ENCODE data around the gene ACAA2. TPM values are rescaled to one million over a fixed set of nuclear protein-coding genes. Genes with fewer than 3 reads are reported as not detected.

ACAA2 gene
- total RNA-seq, 1 experiment from 2014 or later: 18.2 TPM

- intact Hi-C loops (cut with micrococcal nuclease): no loop called here
- Histone ChIP-seq H3K9me2 (ENCODE audit: insufficient read depth) (no peaks in the 10 kb centered on the region), H4K20me1 (ENCODE audit: insufficient read depth) (no peaks in the 10 kb centered on the region), H3K4me2 (ENCODE audit: low read length) (no peak overlapping the region), H3K79me2 (ENCODE audit: insufficient read depth, low read length) (no peaks in the 10 kb centered on the region), H3K36me3 (ENCODE audit: control insufficient read depth in 1 of 2, insufficient read depth in 2 of 2, low read length in 2 of 2) (no peaks in the 10 kb centered on the region), H3K4me1 (ENCODE audit: control insufficient read depth in 1 of 2, insufficient read depth in 2 of 2, low read length in 2 of 2) (no peaks in the 10 kb centered on the region), H3K4me3 (replicated peaks in 1 of 2; ENCODE audit: low read depth in 1 of 2, low read length in 2 of 2) (no peak overlapping the region), H3K27me3 (ENCODE audit: insufficient read depth, low read length) (no peaks in the 10 kb centered on the region), H3K27ac (ENCODE audit: low read depth, low read length) (no peak overlapping the region), H3K9me3 (ENCODE audit: control insufficient read depth in 1 of 2, insufficient read depth in 1 of 2, low read depth in 1 of 2, low read length in 2 of 2) (no peaks in the 10 kb centered on the region), H2AFZ (ENCODE audit: low read depth, low read length, poor library complexity, severe bottlenecking) (no peak overlapping the region), H3K9ac (ENCODE audit: low read length) (no peak overlapping the region)
- no TSS peak for BruUV-seq (replicated peaks)
- ChIA-PET CTCF (interaction anchor here (1.4 to 1.7 kb wide), 4 partner anchors 7 to 12 kb away, joined by 3 to 5 read pairs (median 3); no protein-coding TSS in a partner anchor), RAD21 (ENCODE audit: low non-redundant PET in 1 of 2, low total read pairs in 2 of 2, uncharacterized antibody in 2 of 2, unreplicated experiment in 2 of 2) (no interaction called here), POLR2A (no interaction called here)
- DNase-seq (ENCODE audit: low read depth, low spot score) (no peak), ATAC-seq (no peak)
- TF ChIP-seq TCF7L2 (IDR thresholded peaks at IDR 0.05; ENCODE audit: borderline replicate concordance, extremely low read depth, insufficient read depth, insufficient read length): no peak
- no peak for TF ChIP-seq SP1 (IDR thresholded peaks at IDR 0.05; ENCODE audit: low read depth)
- no peak for TF ChIP-seq EZH2 (IDR thresholded peaks at IDR 0.05)
- no peak for TF ChIP-seq JUND (IDR thresholded peaks at IDR 0.05)
- TF ChIP-seq ZFX (IDR thresholded peaks at IDR 0.05): no peak
- TF ChIP-seq SRF (IDR thresholded peaks at IDR 0.05; ENCODE audit: low read depth): no peak
- TF ChIP-seq REST (IDR thresholded peaks at IDR 0.05; ENCODE audit: low read depth): no peak
- TF ChIP-seq ZBTB33 (IDR thresholded peaks at IDR 0.05; ENCODE audit: extremely low read depth, insufficient replicate concordance, low read length): no peak
- TF ChIP-seq MAX (IDR thresholded peaks at IDR 0.05): no peak
- no peak for TF ChIP-seq CBX3 (IDR thresholded peaks at IDR 0.05; ENCODE audit: low read depth)
- TF ChIP-seq FOSL1 (IDR thresholded peaks at IDR 0.05; ENCODE audit: low read depth): no peak
- no peak for TF ChIP-seq EZH2phosphoT487 (IDR thresholded peaks at IDR 0.05; ENCODE audit: borderline replicate concordance)
- no peak for TF ChIP-seq CEBPB (IDR thresholded peaks at IDR 0.05; ENCODE audit: low read depth)
- TF ChIP-seq EGR1 (IDR thresholded peaks at IDR 0.05; ENCODE audit: low read depth): no peak
- no peak for TF ChIP-seq SIN3A (IDR thresholded peaks at IDR 0.05; ENCODE audit: low read depth)
- no peak for TF ChIP-seq CTCF (IDR thresholded peaks at IDR 0.05 in 2 of 3, conservative IDR thresholded peaks at IDR 0.05 in 1 of 3; ENCODE audit: borderline replicate concordance in 1 of 3, insufficient read depth in 1 of 3, low read depth in 2 of 3, low read length in 2 of 3)
- TF ChIP-seq POLR2AphosphoS5 (IDR thresholded peaks at IDR 0.05; ENCODE audit: low read depth, low read length): no peak
- no peak for TF ChIP-seq RAD21 (IDR thresholded peaks at IDR 0.05; ENCODE audit: low read depth)
Measured at GRCh38 chr18:49738721-49739120, 74.6 kb downstream of the ACAA2 start.
